Trophoblast cell (in vitro differentiated cells and primary cell): ENCODE results near the gene FSD2.

Source experiments
- DNase-seq, 2 donors: peaks; one replicate each; pipeline ENCODE4 v3.0.0-alpha.2; 2016
- H2AFZ ChIP-seq: 2 replicates; pipeline ENCODE4 v1.6.1; 2013; ENCODE audit warnings: low read length, moderate library complexity, mild to moderate bottlenecking; ENCODE audit not compliant: insufficient read depth, poor library complexity
- H2AK5ac ChIP-seq: 2 replicates; pipeline ENCODE4 v1.6.1; 2013; ENCODE audit warnings: mild to moderate bottlenecking, low read length
- H2BK120ac ChIP-seq: 2 replicates; pipeline ENCODE4 v1.6.1; 2013; ENCODE audit warnings: low read length, mild to moderate bottlenecking, moderate library complexity; ENCODE audit not compliant: insufficient read depth, poor library complexity
- H2BK12ac ChIP-seq: 2 replicates; pipeline ENCODE4 v1.6.1; 2013; ENCODE audit warnings: mild to moderate bottlenecking, low read length, moderate library complexity
- H2BK5ac ChIP-seq: 2 replicates; pipeline ENCODE4 v1.6.1; 2013; ENCODE audit warnings: low read length, low read depth, moderate library complexity, mild to moderate bottlenecking; ENCODE audit not compliant: poor library complexity
- H3K14ac ChIP-seq: 2 replicates; pipeline ENCODE4 v1.6.1; 2013; ENCODE audit warnings: mild to moderate bottlenecking, low read length
- H3K18ac ChIP-seq: 2 replicates; pipeline ENCODE4 v1.6.1; 2013; ENCODE audit warnings: mild to moderate bottlenecking, low read length
- H3K23ac ChIP-seq: 2 replicates; pipeline ENCODE4 v1.6.1; 2013; ENCODE audit warnings: low read length
- H3K27ac ChIP-seq: 2 replicates; pipeline ENCODE4 v1.5.1; 2013; ENCODE audit warnings: low read depth, mild to moderate bottlenecking, inconsistent platforms, low read length, moderate library complexity
- H3K27me3 ChIP-seq: 2 replicates; pipeline ENCODE4 v1.6.1; 2013; ENCODE audit warnings: inconsistent platforms, mild to moderate bottlenecking, low read length, moderate library complexity; ENCODE audit not compliant: insufficient read depth
- H3K36me3 ChIP-seq, 2 experiments: 1 replicate in 1 of 2; 2 replicates in 1 of 2; pipeline ENCODE4 v1.6.1; 2013; ENCODE audit warnings: low read length in 2 of 2, mild to moderate bottlenecking in 2 of 2, moderate library complexity in 1 of 2; ENCODE audit not compliant: insufficient read depth in 2 of 2, control insufficient read depth in 1 of 2
- H3K4ac ChIP-seq: 2 replicates; pipeline ENCODE4 v1.6.1; 2013; ENCODE audit warnings: low read depth, mild to moderate bottlenecking, low read length, moderate library complexity
- H3K4me1 ChIP-seq, 2 experiments: 1 replicate in 1 of 2; 2 replicates in 1 of 2; pipeline ENCODE4 v1.6.1; 2013; ENCODE audit warnings: low read length in 2 of 2, mild to moderate bottlenecking in 2 of 2, moderate library complexity in 1 of 2; ENCODE audit not compliant: insufficient read depth in 2 of 2, control insufficient read depth in 1 of 2
- H3K4me2 ChIP-seq: 2 replicates; pipeline ENCODE4 v1.6.1; 2013; ENCODE audit warnings: inconsistent platforms, mild to moderate bottlenecking, low read length, moderate library complexity
- H3K4me3 ChIP-seq: 2 replicates; pipeline ENCODE4 v1.5.1; 2013; ENCODE audit warnings: mild to moderate bottlenecking, low read depth, low read length, inconsistent platforms
- H3K79me1 ChIP-seq: one replicate; pipeline ENCODE4 v1.6.1; 2013; ENCODE audit warnings: low read length
- H3K79me2 ChIP-seq: 2 replicates; pipeline ENCODE4 v1.6.1; 2013; ENCODE audit warnings: low read length, mild to moderate bottlenecking; ENCODE audit not compliant: control insufficient read depth, insufficient read depth, poor library complexity
- H3K9ac ChIP-seq: 2 replicates; pipeline ENCODE4 v1.6.1; 2013; ENCODE audit warnings: mild to moderate bottlenecking, low read length
- H3K9me3 ChIP-seq: 2 replicates; pipeline ENCODE4 v1.6.1; 2013; ENCODE audit warnings: low read depth, mild to moderate bottlenecking, control low read depth, inconsistent platforms, low read length; ENCODE audit not compliant: insufficient read depth
- H4K12ac ChIP-seq: 2 replicates; pipeline ENCODE4 v1.6.1; 2013; ENCODE audit warnings: low read depth, mild to moderate bottlenecking, low read length, moderate library complexity
- H4K8ac ChIP-seq: 2 replicates; pipeline ENCODE4 v1.6.1; 2013; ENCODE audit warnings: low read depth, mild to moderate bottlenecking, low read length, moderate library complexity
- H4K91ac ChIP-seq: one replicate; pipeline ENCODE4 v1.6.1; 2013; ENCODE audit warnings: low read depth, mild to moderate bottlenecking, low read length, moderate library complexity
- WGBS: extraction: QIAGEN DNeasy Blood & Tissue Kit; methylation state at CpG from one replicate; pipeline ENCODE4 v1.1.7; 2013; ENCODE audit warnings: missing lambda C conversion rate; ENCODE audit not compliant: insufficient read length, insufficient coverage; ENCODE audit errors: extremely low coverage; 5-methylcytosine and 5-hydroxymethylcytosine counted together

Gene FSD2

DNA sequence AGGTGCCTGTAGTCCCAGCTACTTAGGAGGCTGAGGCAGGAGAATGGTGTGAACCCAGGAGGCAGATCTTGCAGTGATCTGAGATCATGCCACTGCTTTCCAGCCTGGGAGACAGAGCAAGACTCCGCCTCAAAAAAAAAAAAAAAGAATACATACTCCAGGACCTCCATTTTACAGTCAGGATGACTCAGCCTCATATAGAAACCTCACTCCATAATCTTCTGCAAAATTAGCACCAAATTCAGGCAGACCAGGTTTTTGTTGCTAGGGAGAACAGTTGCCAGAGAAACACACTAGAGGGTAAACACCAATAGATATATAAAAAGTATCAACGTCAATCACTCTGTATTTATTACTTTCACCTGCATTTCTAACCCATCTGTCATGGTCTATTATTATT, 67.9 kb downstream of the FSD2 start:
- no peak overlapping the region for H3K4ac ChIP-seq
- WGBS = no CpG with 5 or more reads among the region's 2 CpGs
- DNase-seq = no peak
- H4K91ac ChIP-seq = no peak overlapping the region
- H3K27me3 ChIP-seq = no peaks in the 10 kb centered on the region
- H3K36me3 ChIP-seq = peaks cover 0 to 2% of the 10 kb centered on the region in 2 experiments
- H3K4me2 ChIP-seq = no peak overlapping the region
- no peak overlapping the region for H2BK5ac ChIP-seq
- H3K27ac ChIP-seq = no peak overlapping the region
- no peak overlapping the region for H3K9ac ChIP-seq
- H2AFZ ChIP-seq = no peak overlapping the region
- H4K8ac ChIP-seq = no peak overlapping the region
- no peak overlapping the region for H2BK120ac ChIP-seq
- no peak overlapping the region for H3K4me3 ChIP-seq
- no peak overlapping the region for H3K23ac ChIP-seq
- no peak overlapping the region for H3K14ac ChIP-seq
- H2AK5ac ChIP-seq = no peak overlapping the region
- H3K9me3 ChIP-seq = no peaks in the 10 kb centered on the region
- H3K4me1 ChIP-seq = peaks cover 2 to 9% of the 10 kb centered on the region in 2 experiments
- no peak overlapping the region for H3K18ac ChIP-seq
- no peak overlapping the region for H4K12ac ChIP-seq
- no peaks in the 10 kb centered on the region for H3K79me2 ChIP-seq
- no peak overlapping the region for H2BK12ac ChIP-seq
- peaks cover 12% of the 10 kb centered on the region for H3K79me1 ChIP-seq

DNA sequence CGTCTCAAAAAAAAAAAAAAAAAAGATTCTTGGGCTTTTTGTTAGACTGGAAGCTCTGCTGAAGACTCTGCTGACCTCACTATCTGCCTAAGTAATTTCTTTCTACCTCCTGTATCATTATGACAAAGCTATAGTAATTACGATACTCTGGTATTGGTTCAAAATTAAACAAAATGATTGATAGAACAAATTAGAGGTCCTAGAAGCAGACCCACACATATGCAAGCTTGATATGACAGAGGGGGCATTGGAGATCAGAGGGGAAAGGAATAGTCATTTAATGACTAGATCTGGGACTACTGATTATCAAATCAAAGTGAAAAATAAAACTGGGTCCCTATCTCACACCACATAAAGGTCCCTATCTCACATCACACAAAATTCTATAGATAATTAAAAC, 74.3 kb downstream of the FSD2 start:
- Histone ChIP-seq H3K4me1 (no peaks in the 10 kb centered on the region), H2AFZ (no peak overlapping the region), H2AK5ac (no peak overlapping the region), H3K9ac (no peak overlapping the region), H4K91ac (no peak overlapping the region), H2BK5ac (no peak overlapping the region), H4K12ac (no peak overlapping the region), H2BK120ac (no peak overlapping the region), H2BK12ac (no peak overlapping the region), H4K8ac (no peak overlapping the region), H3K27me3 (no peaks in the 10 kb centered on the region), H3K14ac (no peak overlapping the region), H3K4me3 (no peak overlapping the region), H3K4ac (no peak overlapping the region), H3K9me3 (peaks cover 2% of the 10 kb centered on the region), H3K79me1 (no peaks in the 10 kb centered on the region), H3K27ac (no peak overlapping the region), H3K4me2 (no peak overlapping the region), H3K79me2 (no peaks in the 10 kb centered on the region), H3K18ac (no peak overlapping the region), H3K36me3 (peaks cover 0 to 2% of the 10 kb centered on the region in 2 experiments), H3K23ac (no peak overlapping the region)
- no peak for DNase-seq
- no CpG with 5 or more reads among the region's 2 CpGs for WGBS

DNA sequence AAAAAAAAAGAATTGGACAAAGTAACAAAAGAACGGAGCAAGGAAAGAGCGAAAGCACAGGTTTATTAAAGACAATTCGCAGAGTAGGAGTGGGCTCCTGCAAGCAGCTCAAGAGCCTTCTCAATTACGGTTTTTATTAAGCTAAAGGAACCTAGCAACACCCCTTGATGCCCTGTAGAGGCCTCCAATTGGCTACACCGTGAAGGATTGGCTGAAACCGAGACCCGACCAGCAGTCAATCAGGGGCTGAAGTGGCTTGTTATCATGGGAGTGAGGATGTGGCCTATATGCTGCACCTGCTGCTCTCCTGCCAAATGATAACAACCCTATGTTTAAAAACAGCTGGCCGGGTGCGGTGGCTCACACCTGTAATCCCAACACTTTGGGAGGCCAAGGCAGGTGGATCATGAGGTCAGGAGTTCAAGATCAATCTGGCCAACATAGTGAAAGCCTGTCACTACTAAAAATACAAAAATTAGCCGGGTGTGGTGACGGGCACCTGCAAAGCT, 75.8 kb downstream of the FSD2 start:
- no peak overlapping the region for H3K27ac ChIP-seq
- no peak overlapping the region for H3K4me3 ChIP-seq
- no peak overlapping the region for H3K4ac ChIP-seq
- no peaks in the 10 kb centered on the region for H3K36me3 ChIP-seq
- H3K4me1 ChIP-seq = no peaks in the 10 kb centered on the region
- H3K4me2 ChIP-seq = no peak overlapping the region
- no peak overlapping the region for H2BK120ac ChIP-seq
- peaks cover 2% of the 10 kb centered on the region for H3K9me3 ChIP-seq
- no peak overlapping the region for H4K8ac ChIP-seq
- no CpG with 5 or more reads among the region's 11 CpGs for WGBS
- H3K9ac ChIP-seq = no peak overlapping the region
- no peak overlapping the region for H3K23ac ChIP-seq
- no peak overlapping the region for H3K14ac ChIP-seq
- H2AK5ac ChIP-seq = no peak overlapping the region
- H2AFZ ChIP-seq = no peak overlapping the region
- H3K79me2 ChIP-seq = no peaks in the 10 kb centered on the region
- no peaks in the 10 kb centered on the region for H3K27me3 ChIP-seq
- no peak for DNase-seq
- no peak overlapping the region for H4K91ac ChIP-seq
- no peak overlapping the region for H2BK12ac ChIP-seq
- H3K18ac ChIP-seq = no peak overlapping the region
- H3K79me1 ChIP-seq = no peaks in the 10 kb centered on the region
- no peak overlapping the region for H2BK5ac ChIP-seq
- H4K12ac ChIP-seq = no peak overlapping the region

DNA sequence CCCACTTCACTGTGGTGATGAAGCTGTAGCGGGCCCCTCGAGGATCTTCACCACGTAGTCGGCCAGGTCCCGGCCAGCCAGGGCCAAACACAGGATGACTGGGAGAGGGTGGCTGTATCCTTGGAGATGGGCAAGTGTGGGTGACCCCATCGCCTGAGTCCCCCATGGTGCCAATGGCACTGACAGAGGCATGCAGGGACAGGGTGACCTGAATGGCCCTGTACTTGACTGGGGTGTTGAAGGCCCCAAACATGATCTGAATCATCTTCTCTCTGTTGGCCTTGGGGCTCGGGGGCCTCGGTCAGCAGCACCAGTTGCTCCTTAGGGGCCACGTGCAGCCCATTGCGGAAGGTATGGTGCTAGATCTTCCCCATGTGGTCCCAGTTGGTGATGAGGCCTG, 79.1 kb downstream of the FSD2 start:
- DNase-seq = no peak
- Histone ChIP-seq H3K79me2 (no peaks in the 10 kb centered on the region), H2AFZ (no peak overlapping the region), H3K27ac (no peak overlapping the region), H2BK5ac (no peak overlapping the region), H3K36me3 (no peaks in the 10 kb centered on the region), H3K4me2 (no peak overlapping the region), H3K79me1 (no peaks in the 10 kb centered on the region), H3K4me3 (no peak overlapping the region), H3K4ac (no peak overlapping the region), H4K8ac (no peak overlapping the region), H2BK120ac (no peak overlapping the region), H3K27me3 (no peaks in the 10 kb centered on the region), H3K9ac (no peak overlapping the region), H3K23ac (no peak overlapping the region), H3K14ac (no peak overlapping the region), H3K4me1 (no peaks in the 10 kb centered on the region), H2BK12ac (no peak overlapping the region), H4K91ac (no peak overlapping the region), H2AK5ac (no peak overlapping the region), H3K18ac (no peak overlapping the region), H3K9me3 (peaks cover 2% of the 10 kb centered on the region), H4K12ac (no peak overlapping the region)
- no CpG with 5 or more reads among the region's 10 CpGs for WGBS
